Left colon (tissue), 2 donors: ENCODE results near the gene MTMR1. TPM values are rescaled to one million over a fixed set of nuclear protein-coding genes. Genes with fewer than 3 reads are reported as not detected.

Experiments used
- ATAC-seq: fragments of 200-7000 bp; cut with Tn5 transposase; one replicate; pipeline ENCODE4 v1.9.1; 2020; ENCODE audit warnings: mild to moderate bottlenecking, moderate library complexity
- DNase-seq, 2 donors: peaks; one replicate each; pipeline ENCODE4 v3.0.0-alpha.2; 2020
- intact Hi-C, 2 donors: fragments of 100-400 bp; cut with DNase I in 1 of 2; cut with micrococcal nuclease in 1 of 2; formaldehyde crosslinking; loops; one replicate each; pipeline versions ENCODE4 v1.11.2 to v1.14.0; 2022; cut with DNase I, micrococcal nuclease
- total RNA-seq, 2 donors: library from RNA; stranded (reverse); fragmentation: NEBNext Ultra II Directional; extraction: Animal tissue kit (Norgen Biotek cat#: 25700); gene quantifications; one replicate each; pipeline ENCODE4 v1.2.1, GENCODE V29; 2021
- donor health status: DM: no; HTN: no; CAD: no.
- donor health status: DM: yes; HTN: yes; CAD: no.

Gene MTMR1
- total RNA-seq, 2 donors from 2014 or later = 15.2 to 17.6 TPM

- DNase-seq (peak; percentile 58 to 84), ATAC-seq (peak; percentile 91)
- intact Hi-C loops = loop anchor here (5.0 to 10.0 kb wide), 2 partner anchors 232 to 310 kb away; no protein-coding TSS in a partner anchor
These were observed 79.2 kb downstream of the MTMR1 start for GRCh38 chrX:150772150-150772970.

GRCh38 chrX:150773117-150773516 is 79.9 kb downstream of the MTMR1 start:
- DNase-seq (no peak), ATAC-seq (no peak)
- intact Hi-C loops = loop anchor here (5.0 to 10.0 kb wide), 2 partner anchors 232 to 309 kb away; no protein-coding TSS in a partner anchor

- ATAC-seq (no peak), DNase-seq (no peak)
- intact Hi-C loops = loop anchor here (5.0 to 10.0 kb wide), 2 partner anchors 231 to 309 kb away; no protein-coding TSS in a partner anchor
These were observed 80.4 kb downstream of the MTMR1 start for GRCh38 chrX:150773634-150774033.

- ATAC-seq = no peak
- no peak for DNase-seq
- intact Hi-C loops = loop anchor here (5.0 to 10.0 kb wide), 2 partner anchors 230 to 307 kb away; no protein-coding TSS in a partner anchor
These were observed 81.8 kb downstream of the MTMR1 start for GRCh38 chrX:150774798-150775568.

- ATAC-seq = no peak
- intact Hi-C loops = loop anchor here in 1 of 2 donors (10.0 kb wide), 1 partner anchor 229 kb away; no protein-coding TSS in a partner anchor
- DNase-seq = no peak
These were observed 82.6 kb downstream of the MTMR1 start for GRCh38 chrX:150775569-150776350.

- DNase-seq = no peak
- ATAC-seq = no peak
- intact Hi-C loops = loop anchor here in 1 of 2 donors (10.0 kb wide), 1 partner anchor 227 kb away; no protein-coding TSS in a partner anchor
These were observed 84.3 kb downstream of the MTMR1 start for GRCh38 chrX:150777328-150777992.

GRCh38 chrX:150779385-150779784 is 86.2 kb downstream of the MTMR1 start:
- DNase-seq = no peak
- intact Hi-C loops = loop anchor here in 1 of 2 donors (10.0 kb wide), 1 partner anchor 225 kb away; no protein-coding TSS in a partner anchor
- no peak for ATAC-seq

GRCh38 chrX:150781677-150782076 is 88.5 kb downstream of the MTMR1 start:
- ATAC-seq (no peak), DNase-seq (no peak)
- intact Hi-C loops = no loop called here

- ATAC-seq (no peak), DNase-seq (no peak)
- intact Hi-C loops = no loop called here
These were observed 96.8 kb downstream of the MTMR1 start for GRCh38 chrX:150790021-150790420.

GRCh38 chrX:150792949-150793527 is 99.8 kb downstream of the MTMR1 start:
- intact Hi-C loops = no loop called here
- no peak for DNase-seq
- peak; percentile 84 for ATAC-seq

- intact Hi-C loops = no loop called here
- DNase-seq = no peak
- no peak for ATAC-seq
These were observed 112.5 kb downstream of the MTMR1 start for GRCh38 chrX:150805736-150806135.

GRCh38 chrX:150806827-150807226 is 113.6 kb downstream of the MTMR1 start:
- ATAC-seq (peak; percentile 45), DNase-seq (no peak)
- intact Hi-C loops = no loop called here

GRCh38 chrX:150813922-150814321 is 120.7 kb downstream of the MTMR1 start:
- no peak for ATAC-seq
- intact Hi-C loops = no loop called here
- DNase-seq = no peak

Other genes with a start within 250 kb of the MTMR1 start
- 10 to 100 TPM; 51.8 to 66.6 TPM for gene MTM1, start 124.8 kb upstream of the MTMR1 start, total RNA-seq
- gene CD99L2, start 205.3 kb downstream of the MTMR1 start, total RNA-seq = 10 to 100 TPM; 11.3 to 16.9 TPM